GM21737 (cell line): ENCODE data around the gene CTNNA3.

Experiments used
- ATAC-seq: cut with Tn5 transposase; IDR thresholded peaks from one replicate; pipeline ENCODE4 v1.9.1; 2021; ENCODE audit warnings: mild to moderate bottlenecking, moderate library complexity; ENCODE audit not compliant: unreplicated experiment

The CTNNA3 gene

GRCh38 chr10:66281327-66281726, 1414.7 kb downstream of the CTNNA3 start:
- ATAC-seq: no peak

GRCh38 chr10:66277481-66277880, 1418.5 kb downstream of the CTNNA3 start:
- no peak for ATAC-seq

- ATAC-seq: no peak
Observed at GRCh38 chr10:66273966-66274519, 1422.0 kb downstream of the CTNNA3 start.

- ATAC-seq: no peak
Observed at GRCh38 chr10:66265398-66265797, 1430.6 kb downstream of the CTNNA3 start.

GRCh38 chr10:66259836-66260235, 1436.2 kb downstream of the CTNNA3 start:
- no peak for ATAC-seq

GRCh38 chr10:66258693-66259092, 1437.3 kb downstream of the CTNNA3 start:
- ATAC-seq: no peak

- ATAC-seq: no peak
Observed at GRCh38 chr10:66257801-66258200, 1438.2 kb downstream of the CTNNA3 start.

GRCh38 chr10:66252986-66253385, 1443.0 kb downstream of the CTNNA3 start:
- ATAC-seq: no peak

- ATAC-seq: no peak
Observed at GRCh38 chr10:66246177-66246576, 1449.8 kb downstream of the CTNNA3 start.

- no peak for ATAC-seq
Observed at GRCh38 chr10:66244953-66245352, 1451.0 kb downstream of the CTNNA3 start.

GRCh38 chr10:66242885-66243284, 1453.1 kb downstream of the CTNNA3 start:
- ATAC-seq: no peak

- ATAC-seq: no peak
Observed at GRCh38 chr10:66239062-66239461, 1456.9 kb downstream of the CTNNA3 start.

GRCh38 chr10:66238343-66238742, 1457.7 kb downstream of the CTNNA3 start:
- no peak for ATAC-seq

GRCh38 chr10:66234872-66235271, 1461.1 kb downstream of the CTNNA3 start:
- ATAC-seq: no peak

GRCh38 chr10:66228887-66229286, 1467.1 kb downstream of the CTNNA3 start:
- ATAC-seq: no peak

- no peak for ATAC-seq
Observed at GRCh38 chr10:66223656-66224055, 1472.3 kb downstream of the CTNNA3 start.

GRCh38 chr10:66222462-66223046, 1473.4 kb downstream of the CTNNA3 start:
- ATAC-seq: no peak

- no peak for ATAC-seq
Observed at GRCh38 chr10:66218981-66219587, 1476.9 kb downstream of the CTNNA3 start.

GRCh38 chr10:66218289-66218688, 1477.7 kb downstream of the CTNNA3 start:
- no peak for ATAC-seq

GRCh38 chr10:66215920-66216319, 1480.1 kb downstream of the CTNNA3 start:
- no peak for ATAC-seq

GRCh38 chr10:66214721-66215404, 1481.1 kb downstream of the CTNNA3 start:
- no peak for ATAC-seq

GRCh38 chr10:66209025-66209424, 1487.0 kb downstream of the CTNNA3 start:
- no peak for ATAC-seq
